ENCODE data around the gene MFN2.
A peak's percentile ranks its signal among the peaks of the same experiment; 100 is the strongest.

DNA sequence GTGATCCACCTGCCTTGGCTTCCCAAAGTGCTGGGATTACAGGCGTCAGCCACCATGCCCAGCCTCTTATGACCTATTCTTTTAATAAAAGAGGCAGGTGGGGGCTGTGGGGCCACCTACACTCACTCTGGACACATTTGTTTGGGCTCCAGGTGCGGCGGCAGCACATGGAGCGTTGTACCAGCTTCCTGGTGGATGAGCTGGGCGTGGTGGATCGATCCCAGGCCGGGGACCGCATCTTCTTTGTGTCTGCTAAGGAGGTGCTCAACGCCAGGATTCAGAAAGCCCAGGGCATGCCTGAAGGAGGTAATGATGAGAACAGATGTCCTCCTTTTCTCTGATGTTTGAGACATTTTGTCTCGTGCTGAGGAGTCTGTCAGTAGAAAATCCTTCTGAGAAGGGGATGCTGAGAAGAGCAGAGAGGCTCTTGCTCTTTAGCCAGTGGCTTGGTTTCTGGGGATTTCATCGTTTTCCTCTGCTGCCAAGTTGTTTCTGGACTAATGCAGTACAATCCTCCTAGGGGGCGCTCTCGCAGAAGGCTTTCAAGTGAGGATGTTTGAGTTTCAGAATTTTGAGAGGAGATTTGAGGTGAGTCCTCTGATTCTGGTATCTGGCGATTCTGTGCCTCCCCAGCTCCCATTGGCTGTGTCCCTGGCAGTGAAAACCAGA, 21.1 kb downstream of the MFN2 start:
- no peak for TF ChIP-seq POLR2A (IDR thresholded peaks at IDR 0.05)
- TF ChIP-seq, protein P1, sequence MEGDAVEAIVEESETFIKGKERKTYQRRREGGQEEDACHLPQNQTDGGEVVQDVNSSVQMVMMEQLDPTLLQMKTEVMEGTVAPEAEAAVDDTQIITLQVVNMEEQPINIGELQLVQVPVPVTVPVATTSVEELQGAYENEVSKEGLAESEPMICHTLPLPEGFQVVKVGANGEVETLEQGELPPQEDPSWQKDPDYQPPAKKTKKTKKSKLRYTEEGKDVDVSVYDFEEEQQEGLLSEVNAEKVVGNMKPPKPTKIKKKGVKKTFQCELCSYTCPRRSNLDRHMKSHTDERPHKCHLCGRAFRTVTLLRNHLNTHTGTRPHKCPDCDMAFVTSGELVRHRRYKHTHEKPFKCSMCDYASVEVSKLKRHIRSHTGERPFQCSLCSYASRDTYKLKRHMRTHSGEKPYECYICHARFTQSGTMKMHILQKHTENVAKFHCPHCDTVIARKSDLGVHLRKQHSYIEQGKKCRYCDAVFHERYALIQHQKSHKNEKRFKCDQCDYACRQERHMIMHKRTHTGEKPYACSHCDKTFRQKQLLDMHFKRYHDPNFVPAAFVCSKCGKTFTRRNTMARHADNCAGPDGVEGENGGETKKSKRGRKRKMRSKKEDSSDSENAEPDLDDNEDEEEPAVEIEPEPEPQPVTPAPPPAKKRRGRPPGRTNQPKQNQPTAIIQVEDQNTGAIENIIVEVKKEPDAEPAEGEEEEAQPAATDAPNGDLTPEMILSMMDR (IDR thresholded peaks at IDR 0.05), result peak in 4 of 7 experiments; percentile 10 to 18 (median 16)
